Erythroblast (primary cell): ENCODE results near the gene CLEC4A.

ENCODE experiments used
- GATA1 ChIP-seq: IDR thresholded peaks from 2 replicates; pipeline ENCODE4 v1.6.1; 2011; ENCODE audit warnings: low read depth, mild to moderate bottlenecking, control low read depth, low read length, moderate library complexity
- POLR2A ChIP-seq: IDR thresholded peaks from 2 replicates; pipeline ENCODE4 v1.6.1; 2011; ENCODE audit warnings: mild to moderate bottlenecking, low read length

GRCh38 chr12:8078916-8079315 lies 44.5 kb upstream of the CLEC4A start:
- no peak for TF ChIP-seq POLR2A
- TF ChIP-seq GATA1: no peak
